Activated effector memory CD4-positive, alpha-beta T cell treated with Interleukin-2 at 50 U/mL for 16 hours (primary cell): ENCODE data around the gene KIFC1.
A peak's percentile ranks its signal among the peaks of the same experiment; 100 is the strongest.
"Not testable (repeated sequence)": the region's sequence is repeated elsewhere in the genome, so short reads cannot be mapped to it uniquely, and the experiment has no call there.

Source experiments
- DNase-seq: peaks from one replicate; pipeline ENCODE4 v3.0.0-alpha.2; 2020

The KIFC1 gene, protein sequence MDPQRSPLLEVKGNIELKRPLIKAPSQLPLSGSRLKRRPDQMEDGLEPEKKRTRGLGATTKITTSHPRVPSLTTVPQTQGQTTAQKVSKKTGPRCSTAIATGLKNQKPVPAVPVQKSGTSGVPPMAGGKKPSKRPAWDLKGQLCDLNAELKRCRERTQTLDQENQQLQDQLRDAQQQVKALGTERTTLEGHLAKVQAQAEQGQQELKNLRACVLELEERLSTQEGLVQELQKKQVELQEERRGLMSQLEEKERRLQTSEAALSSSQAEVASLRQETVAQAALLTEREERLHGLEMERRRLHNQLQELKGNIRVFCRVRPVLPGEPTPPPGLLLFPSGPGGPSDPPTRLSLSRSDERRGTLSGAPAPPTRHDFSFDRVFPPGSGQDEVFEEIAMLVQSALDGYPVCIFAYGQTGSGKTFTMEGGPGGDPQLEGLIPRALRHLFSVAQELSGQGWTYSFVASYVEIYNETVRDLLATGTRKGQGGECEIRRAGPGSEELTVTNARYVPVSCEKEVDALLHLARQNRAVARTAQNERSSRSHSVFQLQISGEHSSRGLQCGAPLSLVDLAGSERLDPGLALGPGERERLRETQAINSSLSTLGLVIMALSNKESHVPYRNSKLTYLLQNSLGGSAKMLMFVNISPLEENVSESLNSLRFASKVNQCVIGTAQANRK

GRCh38 chr6:33391278-33391921 lies at the start of gene KIFC1:
Gene KIFC1 (plus strand): TSS chr6:33391823. CDS start chr6:33391986, 163 bp downstream.
- DNase-seq = peak; percentile 98

DNA sequence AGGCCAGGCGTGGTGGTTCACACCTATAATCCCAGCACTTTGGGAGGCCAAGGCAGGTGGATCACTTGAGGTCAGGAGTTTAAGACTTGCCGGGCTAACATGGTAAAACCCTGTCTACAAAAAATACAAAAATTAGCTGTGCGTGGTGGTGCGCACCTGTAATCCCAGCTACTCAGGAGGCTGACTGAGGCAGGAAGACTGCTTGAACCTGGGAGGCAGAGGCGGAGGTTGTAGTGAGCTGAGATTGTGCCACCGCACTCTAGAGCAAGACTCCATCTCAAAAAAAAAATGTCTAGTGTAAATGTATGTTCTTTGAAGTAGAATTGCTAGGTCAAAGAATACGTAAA lies 48.0 kb upstream of the KIFC1 start:
- DNase-seq = not testable (repeated sequence)

DNA sequence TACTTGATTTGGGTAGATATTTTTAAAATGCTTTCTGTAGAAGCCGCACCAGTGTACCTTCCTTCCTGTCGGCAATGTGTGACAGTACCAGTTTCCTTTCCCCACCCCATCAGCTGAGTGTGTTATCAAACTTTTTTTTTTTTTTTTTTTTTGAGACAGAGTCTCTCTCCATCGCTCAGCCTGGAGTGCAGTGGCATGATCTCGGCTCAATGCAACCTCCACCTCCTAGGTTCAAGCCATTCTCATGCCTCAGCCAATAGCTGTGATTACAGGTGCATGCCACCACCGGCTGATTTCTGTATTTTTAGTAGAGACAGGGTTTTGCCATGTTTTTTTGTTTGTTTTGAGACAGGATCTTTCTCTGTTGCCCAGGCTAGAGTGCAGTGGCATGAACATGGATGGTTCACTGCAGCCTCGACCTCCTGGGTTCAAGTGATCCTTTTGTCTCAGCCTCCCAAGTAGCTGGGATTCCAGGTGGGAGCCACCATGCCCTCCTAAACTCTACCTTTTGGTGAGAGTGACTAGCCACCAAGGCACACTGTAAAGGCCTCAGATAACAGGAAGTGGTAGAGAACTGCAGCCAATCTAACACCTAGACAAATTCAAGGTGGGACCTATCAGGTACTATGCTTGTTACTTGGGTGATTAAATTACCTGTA lies 47.5 kb upstream of the KIFC1 start:
- DNase-seq = peak; percentile 50

GRCh38 chr6:33344701-33345697 lies 46.6 kb upstream of the KIFC1 start:
- DNase-seq = peak; percentile 53

DNA sequence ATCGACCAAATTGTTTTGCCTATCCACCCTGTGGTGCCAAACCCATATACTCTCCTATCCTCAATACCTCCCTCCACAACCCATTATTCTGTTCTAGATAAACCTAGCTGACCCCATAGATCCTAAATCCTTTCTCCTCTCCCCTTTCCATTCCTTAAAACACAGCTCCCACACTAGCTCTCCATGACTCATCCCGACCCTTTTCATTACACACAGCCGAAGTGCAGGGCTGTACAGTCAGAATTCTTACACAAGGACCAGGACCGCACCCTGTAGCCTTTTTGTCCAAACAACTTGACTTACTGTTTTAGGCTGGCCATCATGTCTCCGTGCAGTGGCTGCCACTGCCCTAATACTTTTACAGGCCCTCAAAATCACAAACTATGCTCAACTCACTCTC lies 44.7 kb upstream of the KIFC1 start:
- DNase-seq = not testable (repeated sequence)

- no peak for DNase-seq
Measured at GRCh38 chr6:33347816-33348215, 43.8 kb upstream of the KIFC1 start.

DNA sequence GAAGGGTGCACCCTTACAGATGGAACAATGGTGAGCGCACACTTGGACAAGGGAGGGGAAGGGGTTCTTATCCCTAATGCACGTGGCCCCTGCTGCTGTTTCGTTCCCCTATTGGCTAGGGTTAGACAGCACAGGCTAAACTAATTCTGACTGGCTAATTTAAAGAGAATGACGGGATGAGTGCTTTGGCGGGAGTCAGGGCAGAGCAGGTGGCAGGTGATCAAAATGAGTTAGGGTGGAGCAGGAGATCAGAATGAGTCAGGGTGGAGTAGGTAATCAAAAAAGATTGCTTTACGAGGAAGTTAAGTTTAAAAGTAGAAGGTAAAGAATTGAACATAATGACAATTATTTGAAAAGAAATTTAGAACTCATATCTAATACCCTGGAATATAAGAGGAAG lies 35.8 kb upstream of the KIFC1 start:
- not testable (repeated sequence) for DNase-seq

DNA sequence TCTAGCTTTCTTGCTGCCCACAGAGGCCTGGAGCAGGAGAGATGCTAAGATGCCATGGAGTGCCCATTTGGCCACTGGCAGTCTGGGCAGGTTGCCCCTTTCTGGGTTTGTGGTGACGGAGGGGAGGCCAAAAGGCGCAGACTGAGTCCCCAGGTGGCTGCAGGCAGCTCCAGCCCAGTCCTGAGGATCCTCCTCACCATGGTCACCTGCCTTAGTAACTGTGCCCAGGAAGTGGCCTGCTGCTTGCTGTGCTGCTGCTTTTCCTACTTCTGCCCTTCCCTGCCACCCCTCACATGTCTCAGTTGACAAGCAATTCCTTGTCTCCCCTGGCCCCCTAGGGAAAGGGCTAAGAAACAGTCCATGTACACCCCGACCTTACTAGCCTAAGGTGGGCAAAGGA lies 35.3 kb upstream of the KIFC1 start:
- DNase-seq = no peak

- DNase-seq = not testable (repeated sequence)
Measured at GRCh38 chr6:33357160-33357871, 34.3 kb upstream of the KIFC1 start.

DNA sequence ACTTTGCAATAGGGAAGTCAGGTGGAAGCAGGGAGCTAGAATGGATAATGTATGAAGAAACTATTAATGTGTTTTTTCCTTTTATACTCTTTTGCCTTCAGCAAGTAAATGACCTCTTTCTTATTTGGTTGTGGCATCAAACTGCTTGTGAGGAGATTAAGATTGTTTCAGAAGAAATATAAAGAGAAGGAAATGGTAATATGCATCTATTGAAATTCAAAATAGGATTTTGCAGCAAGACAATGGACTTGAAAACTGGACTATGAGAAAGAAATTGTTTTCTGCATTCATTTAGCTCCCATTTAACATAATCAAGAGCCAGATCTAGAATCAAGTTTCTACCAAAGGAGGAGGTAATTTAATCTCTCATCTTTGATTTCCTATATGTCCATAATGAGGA lies 32.3 kb upstream of the KIFC1 start:
- no peak for DNase-seq

- DNase-seq = not testable (repeated sequence)
Measured at GRCh38 chr6:33363486-33363885, 28.1 kb upstream of the KIFC1 start.

GRCh38 chr6:33364475-33365205 lies 27.0 kb upstream of the KIFC1 start:
- DNase-seq = not testable (repeated sequence)

GRCh38 chr6:33365206-33365971 lies 26.2 kb upstream of the KIFC1 start:
- not testable (repeated sequence) for DNase-seq

- DNase-seq = no peak
Measured at GRCh38 chr6:33367009-33367714, 24.5 kb upstream of the KIFC1 start.

- DNase-seq = not testable (repeated sequence)
Measured at GRCh38 chr6:33367715-33368025, 24.0 kb upstream of the KIFC1 start.

- DNase-seq = not testable (repeated sequence)
Measured at GRCh38 chr6:33371901-33372300, 19.7 kb upstream of the KIFC1 start.

DNA sequence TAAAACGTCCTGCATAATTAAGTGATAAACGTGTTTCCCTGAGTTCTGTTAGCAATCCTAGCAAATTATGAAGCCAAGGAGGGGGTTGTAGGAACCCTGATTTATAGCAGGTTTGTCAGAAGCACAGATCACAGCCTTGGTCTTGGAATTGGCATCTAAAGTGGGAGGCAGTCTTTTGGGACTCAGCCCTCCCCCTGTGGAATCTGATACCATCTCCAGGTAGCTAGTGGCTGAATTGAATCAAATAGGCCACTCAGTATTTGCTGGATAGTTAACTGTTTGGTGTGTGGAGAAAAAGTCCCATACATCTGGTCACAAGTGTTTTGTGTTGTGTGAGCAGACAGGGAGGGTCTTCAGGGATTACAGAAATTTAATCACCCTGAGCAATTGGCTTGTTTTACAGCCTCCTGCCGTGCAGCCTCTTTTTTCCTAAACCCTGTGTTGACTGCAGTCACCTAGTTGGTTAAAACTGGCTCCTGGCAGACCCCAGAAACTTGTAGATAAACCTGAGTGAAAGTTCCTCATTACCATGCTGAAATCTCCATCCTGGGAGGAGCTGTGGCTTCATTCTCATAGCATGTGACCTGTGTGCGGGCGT lies 19.0 kb upstream of the KIFC1 start:
- no peak for DNase-seq

DNA sequence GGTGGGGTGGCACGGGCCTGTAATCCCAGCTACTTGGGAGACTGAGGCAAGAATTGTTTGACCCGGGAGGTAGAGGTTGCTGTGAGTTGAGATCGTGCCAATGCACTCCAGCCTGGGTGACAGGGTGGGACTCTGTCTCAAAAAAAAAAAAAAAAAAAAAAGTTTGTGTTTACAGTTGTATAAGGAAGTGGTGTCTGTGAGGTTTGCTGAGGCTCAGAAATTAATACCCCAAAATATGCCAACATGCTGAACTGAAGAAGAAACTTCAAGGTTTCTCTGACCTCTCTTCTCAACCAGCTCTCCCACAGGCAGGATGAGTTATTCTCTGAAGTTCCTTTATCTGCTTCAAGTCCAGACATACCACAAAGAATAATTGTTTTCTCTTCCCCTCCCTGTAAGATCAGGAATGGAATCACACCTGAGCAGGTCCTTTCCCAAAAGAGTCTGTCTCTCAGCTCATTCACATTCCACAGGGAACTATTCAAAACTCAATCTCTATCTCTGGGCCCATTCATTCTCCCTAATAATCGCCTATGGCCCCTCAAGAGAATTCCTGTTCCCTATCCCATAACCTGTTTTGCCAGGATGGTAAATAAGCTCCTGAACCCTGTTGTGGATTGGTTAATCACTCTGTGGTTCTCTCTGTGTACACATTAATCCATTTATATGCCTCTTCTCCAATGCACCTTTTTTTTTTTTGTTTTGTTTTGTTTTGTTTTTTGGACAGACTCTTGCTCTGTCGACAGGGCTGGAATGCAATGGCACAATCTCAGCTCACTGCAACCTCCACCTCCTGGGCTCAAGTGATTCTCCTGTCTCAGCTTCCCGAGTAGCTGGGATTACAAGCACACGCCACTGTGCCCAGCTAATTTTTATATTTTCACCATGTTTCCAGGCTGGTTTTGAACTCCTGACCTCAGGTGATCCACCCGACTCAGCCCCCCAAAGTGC lies 17.4 kb upstream of the KIFC1 start:
- no peak for DNase-seq
